Tibial nerve (tissue), 4 donors: ENCODE results near the gene METTL15. TPM values are rescaled to one million over a fixed set of nuclear protein-coding genes. Genes with fewer than 3 reads are reported as not detected.
"Not testable (repeated sequence)": the region's sequence is repeated elsewhere in the genome, so short reads cannot be mapped to it uniquely, and the experiment has no call there.

Experiments used
- DNase-seq, 2 donors: peaks; one replicate each; pipeline ENCODE4 v3.0.0-alpha.2; 2019; ENCODE audit warnings: low spot score in 2 of 2
- H3K27ac ChIP-seq, 4 donors: fragments of 200-600 bp; sonication (generic) in 3 of 4; one replicate each; pipeline ENCODE4 v1.5.1; 2017 to 2019; ENCODE audit warnings: mild to moderate bottlenecking in 1 of 4
- H3K27me3 ChIP-seq, 2 donors: fragments of 200-600 bp; sonication (generic) in 1 of 2; one replicate each; pipeline versions ENCODE4 v1.5.1 to v1.6.0; 2017 to 2019
- H3K36me3 ChIP-seq, 3 donors: fragments of 200-600 bp; sonication (generic); one replicate each; pipeline ENCODE4 v1.5.1; 2018 to 2019
- H3K4me1 ChIP-seq, 4 donors: fragments of 200-600 bp; sonication (generic) in 3 of 4; one replicate each; pipeline ENCODE4 v1.5.1; 2017 to 2019
- H3K4me3 ChIP-seq, 4 donors: fragments of 200-600 bp; sonication (generic) in 3 of 4; one replicate each; pipeline ENCODE4 v1.5.1; 2017 to 2019; ENCODE audit warnings: mild to moderate bottlenecking in 1 of 4, moderate library complexity in 1 of 4
- H3K9me3 ChIP-seq, 4 donors: fragments of 200-600 bp; sonication (generic) in 3 of 4; one replicate each; pipeline ENCODE4 v1.5.1; 2017 to 2019
- CTCF ChIP-seq, 5 experiments: fragments of 200-600 bp in 3 of 5; fragments of 450-650 bp in 2 of 5; sonication (generic) in 3 of 5; IDR thresholded peaks; one replicate each; pipeline ENCODE4 v1.5.1; 2016 to 2019; ENCODE audit warnings: antibody characterized with exemption in 5 of 5, mild to moderate bottlenecking in 3 of 5, moderate library complexity in 2 of 5
- EP300 ChIP-seq, 2 donors: sonication (generic); formaldehyde crosslinking; IDR thresholded peaks; one replicate each; pipeline ENCODE4 v1.6.1; 2017; ENCODE audit warnings: antibody characterized with exemption in 2 of 2, mild to moderate bottlenecking in 1 of 2
- POLR2A ChIP-seq, 2 donors: fragments of 450-650 bp; IDR thresholded peaks; one replicate each; pipeline ENCODE4 v1.6.1; 2017; ENCODE audit warnings: antibody characterized with exemption in 2 of 2, mild to moderate bottlenecking in 2 of 2, moderate library complexity in 2 of 2
- WGBS, 2 donors: methylation state at CpG; one replicate each; pipeline ENCODE4 v1.1.5; 2018; 5-methylcytosine and 5-hydroxymethylcytosine counted together
- total RNA-seq, 4 donors: library from RNA; depleted of rRNA; stranded (reverse); fragments of >200 nt; gene quantifications; one replicate each; pipeline ENCODE4 v1.1.0, GENCODE V29; 2016

Gene METTL15
- total RNA-seq, 4 donors from 2014 or later, result 8.7 to 14.4 (median 11.7) TPM

DNA sequence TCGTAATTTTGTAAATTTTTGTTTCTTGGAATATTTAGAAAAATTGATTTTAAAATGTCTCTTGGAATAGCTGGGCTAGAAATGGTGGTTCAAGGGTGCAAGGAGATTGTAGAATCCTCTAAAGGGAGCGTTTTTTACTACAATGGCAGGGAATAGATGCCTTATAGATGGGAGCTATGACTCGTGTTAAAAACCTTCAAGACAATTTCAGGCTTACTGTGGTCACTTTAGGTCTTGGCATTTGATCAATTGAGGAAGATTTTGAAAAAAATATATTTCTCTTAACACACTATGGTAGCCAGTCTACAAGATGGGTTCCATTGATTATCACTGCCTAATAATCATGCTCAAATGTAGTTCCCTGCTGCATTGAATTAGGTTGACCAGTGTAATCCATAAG, 25.0 kb downstream of the METTL15 start:
- H3K36me3 ChIP-seq, result peaks cover 0 to 50% (median 0%) of the 10 kb centered on the region in 3 donors
- H3K4me3 ChIP-seq, result no peak overlapping the region
- 89 to 92% methylated on average over 3 of the region's 3 CpGs for WGBS, 2 donors
- no peak for DNase-seq
- no peaks in the 10 kb centered on the region for H3K9me3 ChIP-seq
- no peak overlapping the region for H3K27ac ChIP-seq
- TF ChIP-seq CTCF (IDR thresholded peaks at IDR 0.05) (no peak), EP300 (IDR thresholded peaks at IDR 0.05) (no peak), POLR2A (IDR thresholded peaks at IDR 0.05) (no peak)
- H3K4me1 ChIP-seq, result no peaks in the 10 kb centered on the region
- H3K27me3 ChIP-seq, result no peaks in the 10 kb centered on the region

DNA sequence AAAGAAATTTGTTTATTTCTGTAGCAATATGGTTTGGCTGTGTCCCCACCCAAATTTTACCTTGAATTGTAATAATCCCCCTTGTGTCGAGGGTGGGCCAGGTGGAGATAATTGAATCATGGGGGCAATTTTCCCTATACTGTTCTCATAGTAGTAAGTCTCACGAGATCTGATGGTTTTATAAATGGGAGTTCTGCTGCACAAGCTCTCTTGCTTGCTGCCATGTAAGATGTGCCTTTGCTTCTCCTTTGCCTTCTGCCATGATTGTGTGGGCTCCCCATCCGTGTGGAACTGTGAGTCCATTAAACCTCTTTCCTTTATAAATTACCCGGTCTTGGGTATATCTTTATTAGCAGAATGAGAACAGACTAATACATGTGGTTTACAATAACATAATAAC, 28.0 kb downstream of the METTL15 start:
- WGBS, 2 donors, result 93 to 96% methylated on average over 4 of the region's 4 CpGs
- not testable (repeated sequence) for H3K4me1 ChIP-seq, H3K4me3 ChIP-seq, H3K27me3 ChIP-seq, DNase-seq, H3K27ac ChIP-seq
- Histone ChIP-seq H3K9me3 (peaks cover 0 to 20% (median 5%) of the 10 kb centered on the region in 4 donors), H3K36me3 (peaks cover 0 to 75% (median 0%) of the 10 kb centered on the region in 3 donors)

DNA sequence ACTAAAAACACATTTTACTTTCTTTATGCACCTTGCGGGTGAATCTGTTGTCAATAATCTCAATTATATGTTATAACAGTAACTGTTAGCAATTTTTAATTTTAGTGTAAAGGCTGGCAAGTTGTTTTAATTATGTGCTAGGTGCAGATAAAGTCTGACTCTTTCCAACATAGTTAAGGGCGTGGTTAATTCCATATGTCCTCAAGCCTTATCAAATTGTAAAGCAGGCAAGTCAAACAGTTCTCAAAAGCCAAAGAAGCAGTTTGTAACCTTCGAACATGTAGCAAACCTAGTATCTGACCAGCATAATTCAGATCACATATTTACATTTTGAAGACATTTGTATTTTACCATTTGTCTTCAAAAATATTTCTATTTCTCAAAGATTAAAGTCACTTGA, 29.2 kb downstream of the METTL15 start:
- H3K4me1 ChIP-seq, result no peaks in the 10 kb centered on the region
- TF ChIP-seq CTCF (IDR thresholded peaks at IDR 0.05) (no peak), EP300 (IDR thresholded peaks at IDR 0.05) (no peak), POLR2A (IDR thresholded peaks at IDR 0.05) (no peak)
- no peak overlapping the region for H3K4me3 ChIP-seq
- no peak for DNase-seq
- 97% methylated on average over 3 of the region's 3 CpGs for WGBS, 2 donors
- H3K36me3 ChIP-seq, result peaks cover 0 to 78% (median 0%) of the 10 kb centered on the region in 3 donors
- no peak overlapping the region for H3K27ac ChIP-seq
- H3K27me3 ChIP-seq, result no peaks in the 10 kb centered on the region
- peaks cover 0 to 22% (median 5%) of the 10 kb centered on the region in 4 donors for H3K9me3 ChIP-seq

GRCh38 chr11:28137832-28138231, 29.6 kb downstream of the METTL15 start:
- H3K27me3 ChIP-seq, result no peaks in the 10 kb centered on the region
- 94 to 100% methylated on average over 1 of the region's 1 CpG for WGBS, 2 donors
- TF ChIP-seq CTCF (IDR thresholded peaks at IDR 0.05) (no peak), POLR2A (IDR thresholded peaks at IDR 0.05) (no peak), EP300 (IDR thresholded peaks at IDR 0.05) (no peak)
- peaks cover 0 to 22% (median 5%) of the 10 kb centered on the region in 4 donors for H3K9me3 ChIP-seq
- H3K4me1 ChIP-seq, result no peaks in the 10 kb centered on the region
- peaks cover 0 to 78% (median 0%) of the 10 kb centered on the region in 3 donors for H3K36me3 ChIP-seq
- H3K27ac ChIP-seq, result no peak overlapping the region
- DNase-seq, result no peak
- H3K4me3 ChIP-seq, result no peak overlapping the region

GRCh38 chr11:28139841-28140415, 31.7 kb downstream of the METTL15 start:
- no peak for DNase-seq
- 94 to 97% methylated on average over 5 of the region's 5 CpGs for WGBS, 2 donors
- no peaks in the 10 kb centered on the region for H3K27me3 ChIP-seq
- no peak overlapping the region for H3K27ac ChIP-seq
- peaks cover 0 to 70% (median 0%) of the 10 kb centered on the region in 3 donors for H3K36me3 ChIP-seq
- H3K4me1 ChIP-seq, result no peaks in the 10 kb centered on the region
- peaks cover 0 to 22% (median 5%) of the 10 kb centered on the region in 4 donors for H3K9me3 ChIP-seq
- TF ChIP-seq POLR2A (IDR thresholded peaks at IDR 0.05) (no peak), EP300 (IDR thresholded peaks at IDR 0.05) (no peak), CTCF (IDR thresholded peaks at IDR 0.05) (no peak)
- no peak overlapping the region for H3K4me3 ChIP-seq
